ENCODE measurements around the gene DNAH14.

Gene DNAH14

GRCh38 chr1:225277445-225277844 is 348.0 kb downstream of the DNAH14 start:
- Histone ChIP-seq H3K9me3 (replicated peaks; ENCODE audit: insufficient read depth, low read length) (no peaks in the 10 kb centered on the region), H3K4me3 (ENCODE audit: low read length) (no peak overlapping the region), H2AFZ (ENCODE audit: low read length) (no peak overlapping the region), H3K27me3 (replicated peaks; ENCODE audit: insufficient read depth, low read length) (no peaks in the 10 kb centered on the region), H3K4me2 (ENCODE audit: low read depth, low read length) (no peak overlapping the region), H3K27ac (ENCODE audit: low read length) (no peak overlapping the region), H3F3A (ENCODE audit: insufficient read depth, low read length) (no peaks in the 10 kb centered on the region), H3K4me1 (ENCODE audit: low read length) (no peaks in the 10 kb centered on the region), H3K9ac (ENCODE audit: low read length) (no peak overlapping the region), H3K9me2 (replicated peaks; ENCODE audit: insufficient read depth, low read length) (no peaks in the 10 kb centered on the region), H3K79me2 (ENCODE audit: low read length) (no peaks in the 10 kb centered on the region), H4K20me1 (ENCODE audit: insufficient read depth, low read length) (no peaks in the 10 kb centered on the region), H3K36me3 (replicated peaks; ENCODE audit: insufficient read depth, low read length) (no peaks in the 10 kb centered on the region)
- TF ChIP-seq EZH2phosphoT487 (IDR thresholded peaks at IDR 0.05; ENCODE audit: low read length) (no peak), EZH2 (optimal IDR thresholded peaks at IDR 0.05; ENCODE audit: low read depth, low read length) (no peak)
- TF ChIP-seq, protein P1, sequence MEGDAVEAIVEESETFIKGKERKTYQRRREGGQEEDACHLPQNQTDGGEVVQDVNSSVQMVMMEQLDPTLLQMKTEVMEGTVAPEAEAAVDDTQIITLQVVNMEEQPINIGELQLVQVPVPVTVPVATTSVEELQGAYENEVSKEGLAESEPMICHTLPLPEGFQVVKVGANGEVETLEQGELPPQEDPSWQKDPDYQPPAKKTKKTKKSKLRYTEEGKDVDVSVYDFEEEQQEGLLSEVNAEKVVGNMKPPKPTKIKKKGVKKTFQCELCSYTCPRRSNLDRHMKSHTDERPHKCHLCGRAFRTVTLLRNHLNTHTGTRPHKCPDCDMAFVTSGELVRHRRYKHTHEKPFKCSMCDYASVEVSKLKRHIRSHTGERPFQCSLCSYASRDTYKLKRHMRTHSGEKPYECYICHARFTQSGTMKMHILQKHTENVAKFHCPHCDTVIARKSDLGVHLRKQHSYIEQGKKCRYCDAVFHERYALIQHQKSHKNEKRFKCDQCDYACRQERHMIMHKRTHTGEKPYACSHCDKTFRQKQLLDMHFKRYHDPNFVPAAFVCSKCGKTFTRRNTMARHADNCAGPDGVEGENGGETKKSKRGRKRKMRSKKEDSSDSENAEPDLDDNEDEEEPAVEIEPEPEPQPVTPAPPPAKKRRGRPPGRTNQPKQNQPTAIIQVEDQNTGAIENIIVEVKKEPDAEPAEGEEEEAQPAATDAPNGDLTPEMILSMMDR (IDR thresholded peaks at IDR 0.05; ENCODE audit: low read length): no peak
- no peak for DNase-seq

- Histone ChIP-seq H3F3A (ENCODE audit: insufficient read depth, low read length) (no peaks in the 10 kb centered on the region), H3K9ac (ENCODE audit: low read length) (no peak overlapping the region), H4K20me1 (ENCODE audit: insufficient read depth, low read length) (no peaks in the 10 kb centered on the region), H3K4me2 (ENCODE audit: low read depth, low read length) (no peak overlapping the region), H3K36me3 (replicated peaks; ENCODE audit: insufficient read depth, low read length) (no peaks in the 10 kb centered on the region), H3K27ac (ENCODE audit: low read length) (no peak overlapping the region), H3K27me3 (replicated peaks; ENCODE audit: insufficient read depth, low read length) (no peaks in the 10 kb centered on the region), H3K9me2 (replicated peaks; ENCODE audit: insufficient read depth, low read length) (no peaks in the 10 kb centered on the region), H3K9me3 (replicated peaks; ENCODE audit: insufficient read depth, low read length) (no peaks in the 10 kb centered on the region), H3K79me2 (ENCODE audit: low read length) (no peaks in the 10 kb centered on the region), H3K4me3 (ENCODE audit: low read length) (no peak overlapping the region), H3K4me1 (ENCODE audit: low read length) (no peaks in the 10 kb centered on the region), H2AFZ (ENCODE audit: low read length) (no peak overlapping the region)
- no peak for TF ChIP-seq EZH2phosphoT487 (IDR thresholded peaks at IDR 0.05; ENCODE audit: low read length)
- no peak for TF ChIP-seq EZH2 (optimal IDR thresholded peaks at IDR 0.05; ENCODE audit: low read depth, low read length)
- TF ChIP-seq, protein P1 (IDR thresholded peaks at IDR 0.05; ENCODE audit: low read length): no peak
- no peak for DNase-seq
Measured at GRCh38 chr1:225280563-225280962, 351.1 kb downstream of the DNAH14 start.

DNA sequence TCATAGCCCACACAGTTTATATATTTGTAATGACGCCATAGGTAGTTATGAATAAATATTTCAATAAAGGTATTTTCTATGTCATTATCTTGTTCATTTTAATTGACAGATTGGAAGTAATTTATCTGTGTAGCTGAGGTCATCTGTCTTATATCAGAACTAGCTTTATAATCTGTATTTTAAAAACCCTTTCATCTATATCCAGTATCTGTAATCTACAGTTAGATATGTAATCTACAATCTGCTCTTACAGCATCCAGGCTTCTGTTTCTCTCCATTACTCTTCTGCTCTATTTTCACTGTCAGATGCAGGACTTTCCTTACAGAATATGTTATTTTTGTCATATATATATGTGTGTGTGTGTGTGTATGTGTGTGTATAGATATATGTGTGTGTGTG is 360.8 kb downstream of the DNAH14 start:
- Histone ChIP-seq H3K27ac (ENCODE audit: low read length) (no peak overlapping the region), H3K9me3 (replicated peaks; ENCODE audit: insufficient read depth, low read length) (no peaks in the 10 kb centered on the region), H3K4me3 (ENCODE audit: low read length) (no peak overlapping the region), H3K27me3 (replicated peaks; ENCODE audit: insufficient read depth, low read length) (no peaks in the 10 kb centered on the region), H4K20me1 (ENCODE audit: insufficient read depth, low read length) (no peaks in the 10 kb centered on the region), H3K9ac (ENCODE audit: low read length) (no peak overlapping the region), H3K36me3 (replicated peaks; ENCODE audit: insufficient read depth, low read length) (no peaks in the 10 kb centered on the region), H3K4me1 (ENCODE audit: low read length) (no peaks in the 10 kb centered on the region), H3K9me2 (replicated peaks; ENCODE audit: insufficient read depth, low read length) (no peaks in the 10 kb centered on the region), H2AFZ (ENCODE audit: low read length) (no peak overlapping the region), H3K79me2 (ENCODE audit: low read length) (no peaks in the 10 kb centered on the region), H3F3A (ENCODE audit: insufficient read depth, low read length) (no peaks in the 10 kb centered on the region), H3K4me2 (ENCODE audit: low read depth, low read length) (no peak overlapping the region)
- no peak for TF ChIP-seq EZH2phosphoT487 (IDR thresholded peaks at IDR 0.05; ENCODE audit: low read length)
- TF ChIP-seq, protein P1 (IDR thresholded peaks at IDR 0.05; ENCODE audit: low read length): no peak
- TF ChIP-seq EZH2 (optimal IDR thresholded peaks at IDR 0.05; ENCODE audit: low read depth, low read length): no peak
- no peak for DNase-seq

Measured in MM.1S (cell line).